Prostate gland (tissue), 2 donors: ENCODE measurements around the gene MINK1. TPM values are rescaled to one million over a fixed set of nuclear protein-coding genes. Genes with fewer than 3 reads are reported as not detected.

Source experiments
- DNase-seq: peaks from one replicate; pipeline ENCODE4 v3.0.0-alpha.2; 2019; ENCODE audit warnings: low spot score
- H3K27ac ChIP-seq, 2 donors: fragments of 200-600 bp; sonication (generic); 2 replicates each; pipeline ENCODE4 v1.5.1; 2017 to 2019
- H3K27me3 ChIP-seq: fragments of 200-600 bp; sonication (generic); replicated peaks from 2 replicates; pipeline ENCODE4 v1.5.1; 2019; ENCODE audit not compliant: insufficient read depth
- H3K36me3 ChIP-seq, 2 donors: fragments of 200-600 bp; sonication (generic); 1 replicate in 1 of 2; 2 replicates in 1 of 2; pipeline versions ENCODE4 v1.5.1 to v1.8.1; 2017 to 2019
- H3K4me1 ChIP-seq: fragments of 200-600 bp; sonication (generic); replicated peaks from 2 replicates; pipeline ENCODE4 v1.5.1; 2019
- H3K4me3 ChIP-seq, 2 donors: fragments of 200-600 bp; sonication (generic); 2 replicates each; pipeline ENCODE4 v1.5.1; 2017 to 2019
- H3K9me3 ChIP-seq: fragments of 200-600 bp; sonication (generic); 2 replicates; pipeline ENCODE4 v1.5.1; 2017
- POLR2A ChIP-seq: fragments of 450-650 bp; IDR thresholded peaks from one replicate; pipeline ENCODE4 v1.6.1; 2016; ENCODE audit warnings: antibody characterized with exemption, mild to moderate bottlenecking
- POLR2AphosphoS5 ChIP-seq: sonication (generic); formaldehyde crosslinking; IDR thresholded peaks from one replicate; pipeline ENCODE4 v1.6.1; 2017; ENCODE audit warnings: antibody characterized with exemption
- WGBS: methylation state at CpG from one replicate; pipeline ENCODE4 v1.1.5; 2018; 5-methylcytosine and 5-hydroxymethylcytosine counted together
- intact Hi-C: fragments of 100-400 bp; cut with DNase I; formaldehyde crosslinking; loops from one replicate; pipeline ENCODE4 v1.14.2; 2022
- total RNA-seq, 2 donors: library from RNA; depleted of rRNA; stranded (reverse); fragments of >200 nt; gene quantifications; one replicate each; pipeline ENCODE4 v1.1.0, GENCODE V29; 2016
- TF ChIP-seq, protein P1 (sequence below), 4 experiments: fragments of 200-600 bp in 2 of 4; fragments of 450-650 bp in 2 of 4; sonication (generic) in 2 of 4; IDR thresholded peaks; 1 replicate in 3 of 4; 2 replicates in 1 of 4; pipeline ENCODE4 v1.5.1; 2016 to 2019; ENCODE audit warnings: antibody characterized with exemption in 4 of 4, mild to moderate bottlenecking in 2 of 4, moderate library complexity in 2 of 4

The MINK1 gene
- total RNA-seq, 2 donors from 2014 or later = 53.0 to 136 TPM

DNA sequence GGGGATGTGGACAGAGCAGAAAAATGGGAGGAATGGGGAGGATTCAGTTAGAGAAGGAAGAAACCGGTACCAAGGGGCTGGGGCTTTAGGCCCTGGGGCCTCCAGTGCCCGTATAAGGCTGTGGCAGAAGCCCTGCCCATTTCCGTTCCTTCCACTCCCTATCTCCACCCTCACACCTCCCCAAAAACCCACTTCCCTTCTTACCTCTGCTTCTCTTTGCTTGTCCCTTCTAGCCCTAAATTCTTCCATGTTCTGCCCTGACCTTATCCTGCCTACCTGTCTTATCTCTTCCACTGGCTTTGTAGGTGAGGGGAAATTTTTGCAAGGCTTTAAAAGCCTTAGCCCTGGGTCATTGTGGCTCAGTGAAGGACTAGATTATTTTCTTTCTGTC, 111.0 kb downstream of the MINK1 start:
- intact Hi-C loops = no loop called here
- TF ChIP-seq POLR2A = no peak
- TF ChIP-seq, protein P1, sequence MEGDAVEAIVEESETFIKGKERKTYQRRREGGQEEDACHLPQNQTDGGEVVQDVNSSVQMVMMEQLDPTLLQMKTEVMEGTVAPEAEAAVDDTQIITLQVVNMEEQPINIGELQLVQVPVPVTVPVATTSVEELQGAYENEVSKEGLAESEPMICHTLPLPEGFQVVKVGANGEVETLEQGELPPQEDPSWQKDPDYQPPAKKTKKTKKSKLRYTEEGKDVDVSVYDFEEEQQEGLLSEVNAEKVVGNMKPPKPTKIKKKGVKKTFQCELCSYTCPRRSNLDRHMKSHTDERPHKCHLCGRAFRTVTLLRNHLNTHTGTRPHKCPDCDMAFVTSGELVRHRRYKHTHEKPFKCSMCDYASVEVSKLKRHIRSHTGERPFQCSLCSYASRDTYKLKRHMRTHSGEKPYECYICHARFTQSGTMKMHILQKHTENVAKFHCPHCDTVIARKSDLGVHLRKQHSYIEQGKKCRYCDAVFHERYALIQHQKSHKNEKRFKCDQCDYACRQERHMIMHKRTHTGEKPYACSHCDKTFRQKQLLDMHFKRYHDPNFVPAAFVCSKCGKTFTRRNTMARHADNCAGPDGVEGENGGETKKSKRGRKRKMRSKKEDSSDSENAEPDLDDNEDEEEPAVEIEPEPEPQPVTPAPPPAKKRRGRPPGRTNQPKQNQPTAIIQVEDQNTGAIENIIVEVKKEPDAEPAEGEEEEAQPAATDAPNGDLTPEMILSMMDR (IDR thresholded peaks at IDR 0.05) = no peak
- no peak for TF ChIP-seq POLR2AphosphoS5
- DNase-seq = no peak
- Histone ChIP-seq H3K4me1 (peaks cover 20% of the 10 kb centered on the region), H3K9me3 (no peaks in the 10 kb centered on the region), H3K4me3 (no peak overlapping the region), H3K36me3 (peaks cover 0 to 5% of the 10 kb centered on the region in 2 donors), H3K27me3 (no peaks in the 10 kb centered on the region), H3K27ac (no peak overlapping the region)
- 32% methylated on average over 3 of the region's 3 CpGs for WGBS

GRCh38 chr17:4944554-4945175, 111.5 kb downstream of the MINK1 start:
- Histone ChIP-seq H3K36me3 (peaks cover 0 to 5% of the 10 kb centered on the region in 2 donors), H3K4me1 (peaks cover 20% of the 10 kb centered on the region), H3K27me3 (no peaks in the 10 kb centered on the region), H3K9me3 (no peaks in the 10 kb centered on the region), H3K4me3 (no peak overlapping the region), H3K27ac (peak overlapping the region in 1 of 2 donors; percentile 96)
- intact Hi-C loops = loop anchor here (5.0 kb wide), 1 partner anchor 43 kb away; the partner anchor contains the start of gene CAMTA2
- DNase-seq = no peak
- TF ChIP-seq POLR2A = no peak
- TF ChIP-seq, protein P1 (IDR thresholded peaks at IDR 0.05) = no peak
- no peak for TF ChIP-seq POLR2AphosphoS5
- WGBS = 53% methylated on average over 8 of the region's 8 CpGs

DNA sequence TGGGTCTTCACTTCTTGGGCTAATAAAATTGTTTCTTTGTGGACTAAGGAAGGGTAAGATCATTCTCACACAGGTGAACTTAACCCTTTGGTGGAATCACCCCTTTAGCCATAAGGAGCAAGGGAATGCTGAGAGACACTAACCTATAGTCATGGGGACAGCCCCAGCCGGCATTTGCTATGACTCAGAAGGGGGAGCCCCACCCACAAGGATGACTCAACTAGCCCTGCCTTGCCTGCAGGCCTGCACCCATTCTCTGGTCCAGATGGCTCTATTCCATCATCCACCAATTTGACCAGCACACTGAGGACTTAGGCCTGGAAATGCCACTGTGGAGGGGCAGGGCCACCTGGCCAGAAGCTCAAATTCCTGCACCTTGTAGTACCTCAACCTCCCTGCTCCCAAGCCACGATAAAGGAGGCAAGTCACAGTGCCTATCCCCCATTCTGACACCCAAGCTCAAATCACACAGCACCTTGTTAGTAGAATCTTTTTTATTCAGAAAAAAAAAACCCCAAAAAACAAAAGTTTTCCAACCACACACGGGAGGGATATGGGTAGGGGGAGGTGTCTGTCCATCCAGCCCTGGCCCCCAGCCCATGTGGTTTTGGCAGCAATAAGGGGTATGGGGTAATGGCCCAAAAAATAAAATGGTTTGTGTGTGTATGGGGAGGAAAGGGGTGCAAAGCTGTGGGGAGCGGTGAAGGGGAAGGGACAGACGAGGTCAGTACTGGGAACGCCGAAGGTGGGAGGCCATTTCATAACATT, 112.2 kb downstream of the MINK1 start:
- intact Hi-C loops = loop anchor here (5.0 kb wide), 1 partner anchor 42 kb away; the partner anchor contains the start of gene CAMTA2
- peaks cover 20% of the 10 kb centered on the region for H3K4me1 ChIP-seq
- H3K36me3 ChIP-seq = peaks cover 0 to 5% of the 10 kb centered on the region in 2 donors
- no peak overlapping the region for H3K4me3 ChIP-seq
- WGBS = 34% methylated on average over 7 of the region's 7 CpGs
- peak; percentile 47 for DNase-seq
- H3K27me3 ChIP-seq = no peaks in the 10 kb centered on the region
- peak; percentile 45 for TF ChIP-seq POLR2AphosphoS5
- no peak for TF ChIP-seq POLR2A
- peak overlapping the region; percentile 8 to 96 for H3K27ac ChIP-seq
- H3K9me3 ChIP-seq = no peaks in the 10 kb centered on the region

GRCh38 chr17:4945944-4946280, 112.8 kb downstream of the MINK1 start:
- Histone ChIP-seq H3K9me3 (no peaks in the 10 kb centered on the region), H3K27me3 (no peaks in the 10 kb centered on the region), H3K36me3 (peaks cover 0 to 5% of the 10 kb centered on the region in 2 donors), H3K27ac (peak overlapping the region; percentile 8 to 96), H3K4me1 (peaks cover 20% of the 10 kb centered on the region), H3K4me3 (no peak overlapping the region)
- DNase-seq = no peak
- 26% methylated on average over 4 of the region's 4 CpGs for WGBS
- intact Hi-C loops = loop anchor here (5.0 kb wide), 1 partner anchor 41 kb away; the partner anchor contains the start of gene CAMTA2
- TF ChIP-seq POLR2A = no peak
- TF ChIP-seq, protein P1 (IDR thresholded peaks at IDR 0.05) = no peak
- no peak for TF ChIP-seq POLR2AphosphoS5

DNA sequence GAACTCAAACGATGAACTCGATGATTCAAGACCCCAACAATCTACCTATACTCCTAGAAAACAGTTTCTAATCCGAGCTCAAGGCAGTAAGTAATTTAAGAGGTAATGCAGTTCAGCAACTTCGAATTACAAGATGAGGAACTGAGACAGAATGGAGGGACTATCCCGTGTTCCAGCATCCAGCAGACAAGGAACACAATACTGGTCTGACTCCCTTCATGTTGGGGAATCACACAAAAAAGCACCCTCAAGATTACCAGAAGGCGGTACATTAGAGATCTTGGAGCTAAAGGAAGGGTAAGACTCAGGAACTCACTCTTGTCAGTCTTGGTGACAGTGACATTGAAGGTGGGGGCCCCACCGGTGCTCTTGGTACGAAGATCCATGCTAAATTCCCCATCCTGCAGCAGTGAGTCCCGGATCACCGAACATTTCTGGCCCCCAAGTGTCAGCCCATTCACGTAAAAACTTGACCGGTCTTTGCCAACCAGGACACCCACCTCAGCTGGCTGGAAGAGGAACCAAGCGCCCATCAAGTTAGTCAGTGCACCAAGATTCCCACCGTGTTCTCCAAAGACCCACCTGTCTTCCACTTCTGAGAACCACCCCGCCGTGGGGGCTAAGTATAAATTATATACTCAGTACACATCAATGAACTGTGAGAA, 113.3 kb downstream of the MINK1 start:
- H3K36me3 ChIP-seq = peaks cover 0 to 5% of the 10 kb centered on the region in 2 donors
- no peaks in the 10 kb centered on the region for H3K9me3 ChIP-seq
- TF ChIP-seq, protein P1 (IDR thresholded peaks at IDR 0.05) = no peak
- TF ChIP-seq POLR2AphosphoS5 (no peak), POLR2A (no peak)
- H3K27me3 ChIP-seq = no peaks in the 10 kb centered on the region
- H3K4me1 ChIP-seq = peaks cover 16% of the 10 kb centered on the region
- peak overlapping the region; percentile 88 to 96 for H3K27ac ChIP-seq
- DNase-seq = no peak
- intact Hi-C loops = loop anchor here (5.0 kb wide), 1 partner anchor 41 kb away; the partner anchor contains the start of gene CAMTA2
- 30% methylated on average over 16 of the region's 16 CpGs for WGBS
- peak overlapping the region; percentile 94 to 100 for H3K4me3 ChIP-seq
